HEK293 (cell line): Measurements from ENCODE around the gene ZNF530.

Experiments used
- GFI1B ChIP-seq: fragments of 450-650 bp; formaldehyde crosslinking; IDR thresholded peaks from 2 replicates; pipeline ENCODE4 v1.5.1; 2016; ENCODE audit warnings: missing biosample characterization, missing genetic modification characterization
- PATZ1 ChIP-seq: fragments of 450-650 bp; formaldehyde crosslinking; IDR thresholded peaks from 2 replicates; pipeline ENCODE4 v1.5.1; 2016; ENCODE audit warnings: missing biosample characterization, missing genetic modification characterization
- PRDM10 ChIP-seq: fragments of 450-650 bp; formaldehyde crosslinking; IDR thresholded peaks from 2 replicates; pipeline ENCODE4 v1.5.1; 2016; ENCODE audit warnings: missing biosample characterization, missing genetic modification characterization
- SP2 ChIP-seq: fragments of 450-650 bp; formaldehyde crosslinking; IDR thresholded peaks from 2 replicates; pipeline ENCODE4 v1.5.1; 2016; ENCODE audit warnings: missing biosample characterization, missing genetic modification characterization
- TCF7L2 ChIP-seq: IDR thresholded peaks from 2 replicates; pipeline ENCODE4 v1.6.1; 2011; ENCODE audit warnings: low read depth, mild to moderate bottlenecking, inconsistent platforms, low read length, moderate library complexity, borderline replicate concordance
- ZNF350 ChIP-seq: fragments of 450-650 bp; formaldehyde crosslinking; IDR thresholded peaks from 2 replicates; pipeline ENCODE4 v1.5.0; 2017; ENCODE audit warnings: missing biosample characterization, mild to moderate bottlenecking, missing genetic modification characterization
- ZNF549 ChIP-seq: fragments of 450-650 bp; IDR thresholded peaks from 2 replicates; pipeline ENCODE4 v1.5.1; 2018; ENCODE audit warnings: missing biosample characterization, missing genetic modification characterization, mild to moderate bottlenecking, inconsistent platforms, moderate library complexity
- ZNF830 ChIP-seq: fragments of 450-650 bp; IDR thresholded peaks from 2 replicates; pipeline ENCODE4 v1.5.0; 2018; ENCODE audit warnings: missing biosample characterization, missing genetic modification characterization, low read depth, mild to moderate bottlenecking, moderate library complexity
- TF ChIP-seq, protein P1 (sequence below): fragments of 450-650 bp; formaldehyde crosslinking; IDR thresholded peaks from 2 replicates; pipeline ENCODE4 v1.5.1; 2016; ENCODE audit warnings: missing biosample characterization, missing genetic modification characterization, borderline replicate concordance
- TF ChIP-seq, protein P2 (sequence below): fragments of 450-650 bp; formaldehyde crosslinking; IDR thresholded peaks from 2 replicates; pipeline ENCODE4 v1.5.1; 2016; ENCODE audit warnings: missing biosample characterization, missing genetic modification characterization
- TF ChIP-seq, protein P3 (sequence below): fragments of 450-650 bp; formaldehyde crosslinking; IDR thresholded peaks from 2 replicates; pipeline ENCODE4 v1.5.1; 2016; ENCODE audit warnings: missing biosample characterization, missing genetic modification characterization
- TF ChIP-seq, protein P4 (sequence below): fragments of 450-650 bp; formaldehyde crosslinking; IDR thresholded peaks from 2 replicates; pipeline ENCODE4 v1.5.1; 2016; ENCODE audit warnings: missing biosample characterization, missing genetic modification characterization, low read depth
- TF ChIP-seq, protein P5 (sequence below): fragments of 450-650 bp; formaldehyde crosslinking; IDR thresholded peaks from 2 replicates; pipeline ENCODE4 v1.5.1; 2016; ENCODE audit warnings: missing biosample characterization, missing genetic modification characterization, borderline replicate concordance
- TF ChIP-seq, protein P6 (sequence below): fragments of 450-650 bp; formaldehyde crosslinking; optimal IDR thresholded peaks from 2 replicates; pipeline ENCODE3; 2016; ENCODE audit warnings: missing biosample characterization, mild to moderate bottlenecking, missing genetic modification characterization

- TF ChIP-seq, protein P1, sequence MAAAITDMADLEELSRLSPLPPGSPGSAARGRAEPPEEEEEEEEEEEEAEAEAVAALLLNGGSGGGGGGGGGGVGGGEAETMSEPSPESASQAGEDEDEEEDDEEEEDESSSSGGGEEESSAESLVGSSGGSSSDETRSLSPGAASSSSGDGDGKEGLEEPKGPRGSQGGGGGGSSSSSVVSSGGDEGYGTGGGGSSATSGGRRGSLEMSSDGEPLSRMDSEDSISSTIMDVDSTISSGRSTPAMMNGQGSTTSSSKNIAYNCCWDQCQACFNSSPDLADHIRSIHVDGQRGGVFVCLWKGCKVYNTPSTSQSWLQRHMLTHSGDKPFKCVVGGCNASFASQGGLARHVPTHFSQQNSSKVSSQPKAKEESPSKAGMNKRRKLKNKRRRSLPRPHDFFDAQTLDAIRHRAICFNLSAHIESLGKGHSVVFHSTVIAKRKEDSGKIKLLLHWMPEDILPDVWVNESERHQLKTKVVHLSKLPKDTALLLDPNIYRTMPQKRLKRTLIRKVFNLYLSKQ (tag by site-specific recombination): no peak
- TF ChIP-seq ZNF830 (tag by site-specific recombination) (no peak), ZNF549 (tag by site-specific recombination) (no peak), ZNF350 (tag by site-specific recombination) (no peak), GFI1B (tag by site-specific recombination) (no peak), SP2 (no peak), PRDM10 (tag by site-specific recombination) (no peak), TCF7L2 (no peak), PATZ1 (tag by site-specific recombination) (no peak)
- TF ChIP-seq, protein P2, sequence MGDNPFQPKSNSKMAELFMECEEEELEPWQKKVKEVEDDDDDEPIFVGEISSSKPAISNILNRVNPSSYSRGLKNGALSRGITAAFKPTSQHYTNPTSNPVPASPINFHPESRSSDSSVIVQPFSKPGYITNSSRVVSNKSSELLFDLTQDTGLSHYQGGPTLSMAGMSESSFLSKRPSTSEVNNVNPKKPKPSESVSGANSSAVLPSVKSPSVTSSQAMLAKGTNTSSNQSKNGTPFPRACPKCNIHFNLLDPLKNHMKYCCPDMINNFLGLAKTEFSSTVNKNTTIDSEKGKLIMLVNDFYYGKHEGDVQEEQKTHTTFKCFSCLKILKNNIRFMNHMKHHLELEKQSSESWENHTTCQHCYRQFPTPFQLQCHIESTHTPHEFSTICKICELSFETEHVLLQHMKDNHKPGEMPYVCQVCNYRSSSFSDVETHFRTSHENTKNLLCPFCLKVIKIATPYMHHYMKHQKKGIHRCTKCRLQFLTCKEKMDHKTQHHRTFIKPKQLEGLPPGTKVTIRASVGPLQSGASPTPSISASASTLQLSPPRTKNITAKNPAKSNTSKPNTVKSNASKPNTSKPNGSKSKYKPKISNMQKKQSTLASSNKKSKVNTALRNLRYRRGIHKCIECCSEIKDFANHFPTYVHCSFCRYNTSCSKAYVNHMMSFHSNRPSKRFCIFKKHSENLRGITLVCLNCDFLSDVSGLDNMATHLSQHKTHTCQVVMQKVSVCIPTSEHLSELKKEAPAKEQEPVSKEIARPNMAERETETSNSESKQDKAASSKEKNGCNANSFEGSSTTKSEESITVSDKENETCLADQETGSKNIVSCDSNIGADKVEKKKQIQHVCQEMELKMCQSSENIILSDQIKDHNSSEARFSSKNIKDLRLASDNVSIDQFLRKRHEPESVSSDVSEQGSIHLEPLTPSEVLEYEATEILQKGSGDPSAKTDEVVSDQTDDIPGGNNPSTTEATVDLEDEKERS (tag by site-specific recombination): no peak
- TF ChIP-seq, protein P3, sequence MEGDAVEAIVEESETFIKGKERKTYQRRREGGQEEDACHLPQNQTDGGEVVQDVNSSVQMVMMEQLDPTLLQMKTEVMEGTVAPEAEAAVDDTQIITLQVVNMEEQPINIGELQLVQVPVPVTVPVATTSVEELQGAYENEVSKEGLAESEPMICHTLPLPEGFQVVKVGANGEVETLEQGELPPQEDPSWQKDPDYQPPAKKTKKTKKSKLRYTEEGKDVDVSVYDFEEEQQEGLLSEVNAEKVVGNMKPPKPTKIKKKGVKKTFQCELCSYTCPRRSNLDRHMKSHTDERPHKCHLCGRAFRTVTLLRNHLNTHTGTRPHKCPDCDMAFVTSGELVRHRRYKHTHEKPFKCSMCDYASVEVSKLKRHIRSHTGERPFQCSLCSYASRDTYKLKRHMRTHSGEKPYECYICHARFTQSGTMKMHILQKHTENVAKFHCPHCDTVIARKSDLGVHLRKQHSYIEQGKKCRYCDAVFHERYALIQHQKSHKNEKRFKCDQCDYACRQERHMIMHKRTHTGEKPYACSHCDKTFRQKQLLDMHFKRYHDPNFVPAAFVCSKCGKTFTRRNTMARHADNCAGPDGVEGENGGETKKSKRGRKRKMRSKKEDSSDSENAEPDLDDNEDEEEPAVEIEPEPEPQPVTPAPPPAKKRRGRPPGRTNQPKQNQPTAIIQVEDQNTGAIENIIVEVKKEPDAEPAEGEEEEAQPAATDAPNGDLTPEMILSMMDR (tag by site-specific recombination): no peak
- TF ChIP-seq, protein P4, sequence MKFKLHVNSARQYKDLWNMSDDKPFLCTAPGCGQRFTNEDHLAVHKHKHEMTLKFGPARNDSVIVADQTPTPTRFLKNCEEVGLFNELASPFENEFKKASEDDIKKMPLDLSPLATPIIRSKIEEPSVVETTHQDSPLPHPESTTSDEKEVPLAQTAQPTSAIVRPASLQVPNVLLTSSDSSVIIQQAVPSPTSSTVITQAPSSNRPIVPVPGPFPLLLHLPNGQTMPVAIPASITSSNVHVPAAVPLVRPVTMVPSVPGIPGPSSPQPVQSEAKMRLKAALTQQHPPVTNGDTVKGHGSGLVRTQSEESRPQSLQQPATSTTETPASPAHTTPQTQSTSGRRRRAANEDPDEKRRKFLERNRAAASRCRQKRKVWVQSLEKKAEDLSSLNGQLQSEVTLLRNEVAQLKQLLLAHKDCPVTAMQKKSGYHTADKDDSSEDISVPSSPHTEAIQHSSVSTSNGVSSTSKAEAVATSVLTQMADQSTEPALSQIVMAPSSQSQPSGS: no peak
- TF ChIP-seq, protein P5, sequence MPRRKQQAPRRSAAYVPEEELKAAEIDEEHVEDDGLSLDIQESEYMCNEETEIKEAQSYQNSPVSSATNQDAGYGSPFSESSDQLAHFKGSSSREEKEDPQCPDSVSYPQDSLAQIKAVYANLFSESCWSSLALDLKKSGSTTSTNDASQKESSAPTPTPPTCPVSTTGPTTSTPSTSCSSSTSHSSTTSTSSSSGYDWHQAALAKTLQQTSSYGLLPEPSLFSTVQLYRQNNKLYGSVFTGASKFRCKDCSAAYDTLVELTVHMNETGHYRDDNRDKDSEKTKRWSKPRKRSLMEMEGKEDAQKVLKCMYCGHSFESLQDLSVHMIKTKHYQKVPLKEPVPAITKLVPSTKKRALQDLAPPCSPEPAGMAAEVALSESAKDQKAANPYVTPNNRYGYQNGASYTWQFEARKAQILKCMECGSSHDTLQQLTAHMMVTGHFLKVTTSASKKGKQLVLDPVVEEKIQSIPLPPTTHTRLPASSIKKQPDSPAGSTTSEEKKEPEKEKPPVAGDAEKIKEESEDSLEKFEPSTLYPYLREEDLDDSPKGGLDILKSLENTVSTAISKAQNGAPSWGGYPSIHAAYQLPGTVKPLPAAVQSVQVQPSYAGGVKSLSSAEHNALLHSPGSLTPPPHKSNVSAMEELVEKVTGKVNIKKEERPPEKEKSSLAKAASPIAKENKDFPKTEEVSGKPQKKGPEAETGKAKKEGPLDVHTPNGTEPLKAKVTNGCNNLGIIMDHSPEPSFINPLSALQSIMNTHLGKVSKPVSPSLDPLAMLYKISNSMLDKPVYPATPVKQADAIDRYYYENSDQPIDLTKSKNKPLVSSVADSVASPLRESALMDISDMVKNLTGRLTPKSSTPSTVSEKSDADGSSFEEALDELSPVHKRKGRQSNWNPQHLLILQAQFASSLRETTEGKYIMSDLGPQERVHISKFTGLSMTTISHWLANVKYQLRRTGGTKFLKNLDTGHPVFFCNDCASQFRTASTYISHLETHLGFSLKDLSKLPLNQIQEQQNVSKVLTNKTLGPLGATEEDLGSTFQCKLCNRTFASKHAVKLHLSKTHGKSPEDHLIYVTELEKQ (tag by site-specific recombination): no peak
- TF ChIP-seq, protein P6, sequence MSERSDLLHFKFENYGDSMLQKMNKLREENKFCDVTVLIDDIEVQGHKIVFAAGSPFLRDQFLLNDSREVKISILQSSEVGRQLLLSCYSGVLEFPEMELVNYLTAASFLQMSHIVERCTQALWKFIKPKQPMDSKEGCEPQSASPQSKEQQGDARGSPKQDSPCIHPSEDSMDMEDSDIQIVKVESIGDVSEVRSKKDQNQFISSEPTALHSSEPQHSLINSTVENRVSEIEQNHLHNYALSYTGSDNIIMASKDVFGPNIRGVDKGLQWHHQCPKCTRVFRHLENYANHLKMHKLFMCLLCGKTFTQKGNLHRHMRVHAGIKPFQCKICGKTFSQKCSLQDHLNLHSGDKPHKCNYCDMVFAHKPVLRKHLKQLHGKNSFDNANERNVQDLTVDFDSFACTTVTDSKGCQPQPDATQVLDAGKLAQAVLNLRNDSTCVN (tag by site-specific recombination): no peak
Observed at GRCh38 chr19:57643734-57644133, 44.0 kb downstream of the ZNF530 start.
